Mammary epithelial cell (primary cell): ENCODE results near the gene HPSE2.

Experiments
- EZH2 ChIP-seq: IDR thresholded peaks from 2 replicates; pipeline ENCODE4 v1.6.1; 2012; ENCODE audit warnings: low read length, inconsistent platforms, borderline replicate concordance
- TF ChIP-seq, protein P1 (sequence below), 2 donors: IDR thresholded peaks in 1 of 2; conservative IDR thresholded peaks in 1 of 2; 2 replicates each; pipeline ENCODE4 v1.5.1; 2011 to 2012; ENCODE audit warnings: inconsistent platforms in 2 of 2, low read length in 2 of 2, mild to moderate bottlenecking in 2 of 2, control low read depth in 1 of 2, low read depth in 1 of 2; ENCODE audit not compliant: insufficient read depth in 1 of 2; ENCODE audit errors: extremely low read depth in 1 of 2

DNA sequence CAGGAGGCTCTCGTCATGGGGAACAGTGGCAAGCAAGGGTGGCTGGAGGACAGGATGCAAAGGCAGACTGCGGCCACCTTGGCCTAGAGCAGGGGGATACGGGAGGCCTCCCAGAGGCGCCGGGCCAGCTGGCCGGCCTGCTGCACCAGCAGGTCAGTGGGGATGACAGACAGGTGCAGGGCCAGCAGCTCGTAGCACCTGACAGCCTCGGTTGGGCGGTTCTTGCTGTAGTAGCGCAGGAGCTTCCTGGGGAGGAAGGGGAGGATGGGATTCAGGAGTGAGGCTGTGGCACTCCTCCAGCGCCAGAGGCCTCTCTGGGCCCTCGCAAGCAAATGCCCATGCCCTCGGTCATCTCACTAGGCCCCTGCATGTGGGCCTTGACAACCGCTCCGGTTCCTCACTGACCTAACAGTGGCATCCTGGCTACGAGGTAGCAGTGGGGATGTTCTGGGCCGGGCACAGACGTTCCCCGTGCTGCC lies 818.1 kb downstream of the HPSE2 start:
- TF ChIP-seq, protein P1, sequence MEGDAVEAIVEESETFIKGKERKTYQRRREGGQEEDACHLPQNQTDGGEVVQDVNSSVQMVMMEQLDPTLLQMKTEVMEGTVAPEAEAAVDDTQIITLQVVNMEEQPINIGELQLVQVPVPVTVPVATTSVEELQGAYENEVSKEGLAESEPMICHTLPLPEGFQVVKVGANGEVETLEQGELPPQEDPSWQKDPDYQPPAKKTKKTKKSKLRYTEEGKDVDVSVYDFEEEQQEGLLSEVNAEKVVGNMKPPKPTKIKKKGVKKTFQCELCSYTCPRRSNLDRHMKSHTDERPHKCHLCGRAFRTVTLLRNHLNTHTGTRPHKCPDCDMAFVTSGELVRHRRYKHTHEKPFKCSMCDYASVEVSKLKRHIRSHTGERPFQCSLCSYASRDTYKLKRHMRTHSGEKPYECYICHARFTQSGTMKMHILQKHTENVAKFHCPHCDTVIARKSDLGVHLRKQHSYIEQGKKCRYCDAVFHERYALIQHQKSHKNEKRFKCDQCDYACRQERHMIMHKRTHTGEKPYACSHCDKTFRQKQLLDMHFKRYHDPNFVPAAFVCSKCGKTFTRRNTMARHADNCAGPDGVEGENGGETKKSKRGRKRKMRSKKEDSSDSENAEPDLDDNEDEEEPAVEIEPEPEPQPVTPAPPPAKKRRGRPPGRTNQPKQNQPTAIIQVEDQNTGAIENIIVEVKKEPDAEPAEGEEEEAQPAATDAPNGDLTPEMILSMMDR (conservative IDR thresholded peaks at IDR 0.05 in 1 of 2, IDR thresholded peaks at IDR 0.05 in 1 of 2; ENCODE audit: extremely low read depth in 1 of 2, insufficient read depth in 1 of 2, low read depth in 1 of 2, low read length in 2 of 2): no peak
- TF ChIP-seq EZH2: no peak
